Fibroblast of skin of right quadriceps (primary cell): Measurements from ENCODE around the gene MYO5A.
"Not testable (repeated sequence)": the region's sequence is repeated elsewhere in the genome, so short reads cannot be mapped to it uniquely, and the experiment has no call there.

Experiments
- DNase-seq: peaks from one replicate; pipeline ENCODE4 v3.0.0-alpha.2; 2013

Gene MYO5A

DNA sequence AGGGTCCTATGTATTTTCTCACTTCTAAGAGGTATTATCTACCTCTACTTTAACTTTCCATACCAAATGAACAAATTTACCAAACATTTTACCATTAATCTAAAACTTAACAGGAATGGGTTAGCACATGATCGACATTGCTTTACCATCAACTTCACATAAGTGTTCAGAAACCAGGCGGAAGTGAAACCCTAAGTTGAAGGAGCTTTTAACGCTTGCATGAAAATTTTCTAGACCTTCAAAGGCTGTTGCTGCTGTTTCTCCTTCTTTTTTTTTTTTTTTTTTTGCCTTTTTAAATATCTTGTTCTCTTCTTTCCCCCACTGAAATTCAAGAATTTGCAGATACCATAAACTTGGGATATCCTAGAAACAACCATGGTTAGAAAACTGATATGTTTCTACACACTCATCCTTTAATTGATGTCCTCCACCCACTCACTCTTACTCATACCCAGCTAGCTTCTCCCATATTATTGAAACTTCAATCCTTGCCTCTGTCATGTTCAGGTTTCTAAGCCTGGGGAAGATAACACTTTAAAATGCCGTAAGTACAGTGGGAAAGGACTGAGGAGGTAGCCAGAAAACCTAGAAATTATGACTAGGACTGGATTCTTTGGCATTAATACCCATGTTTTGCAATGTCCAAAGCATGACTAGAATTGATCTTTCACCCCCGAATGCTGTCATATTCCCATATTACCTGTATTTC is 24.7 kb downstream of the MYO5A start:
- DNase-seq: peak; percentile 64

DNA sequence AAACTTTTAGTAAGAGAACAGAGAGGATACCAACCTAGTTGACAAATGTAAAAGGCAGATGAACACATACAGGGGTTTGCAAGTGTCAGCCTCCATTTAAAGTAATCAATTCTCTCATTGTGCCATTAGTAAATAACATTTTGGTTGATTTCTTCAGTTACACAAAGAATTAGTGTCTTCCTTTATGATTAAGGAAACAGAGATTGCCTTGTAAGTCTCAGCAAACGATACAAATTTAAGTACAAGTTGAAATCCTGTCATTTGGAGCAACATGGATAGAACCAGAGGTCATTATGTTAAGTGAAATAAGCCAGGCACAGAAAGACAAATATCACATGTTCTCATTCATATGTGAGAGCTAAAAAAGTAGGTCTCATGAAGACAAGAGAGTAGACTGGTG is 26.1 kb downstream of the MYO5A start:
- no peak for DNase-seq

DNA sequence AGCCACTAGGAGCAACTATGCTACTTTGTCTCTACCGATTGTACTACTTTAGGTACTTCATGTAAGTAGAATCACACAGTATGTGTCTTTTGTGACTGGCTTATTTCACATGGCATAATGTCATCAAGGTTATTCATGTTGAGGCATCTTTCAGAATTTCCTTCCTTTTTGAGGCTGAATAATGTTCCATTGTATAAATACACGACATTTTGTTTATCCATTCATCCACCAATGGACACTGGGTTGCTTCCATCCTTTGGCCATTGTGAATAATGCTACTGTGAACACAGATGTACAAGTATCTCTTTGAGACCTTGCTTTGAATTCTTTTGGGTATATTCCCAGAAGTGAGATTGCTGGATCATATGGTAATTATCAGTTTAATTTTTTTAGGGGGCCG is 29.2 kb downstream of the MYO5A start:
- DNase-seq: no peak

DNA sequence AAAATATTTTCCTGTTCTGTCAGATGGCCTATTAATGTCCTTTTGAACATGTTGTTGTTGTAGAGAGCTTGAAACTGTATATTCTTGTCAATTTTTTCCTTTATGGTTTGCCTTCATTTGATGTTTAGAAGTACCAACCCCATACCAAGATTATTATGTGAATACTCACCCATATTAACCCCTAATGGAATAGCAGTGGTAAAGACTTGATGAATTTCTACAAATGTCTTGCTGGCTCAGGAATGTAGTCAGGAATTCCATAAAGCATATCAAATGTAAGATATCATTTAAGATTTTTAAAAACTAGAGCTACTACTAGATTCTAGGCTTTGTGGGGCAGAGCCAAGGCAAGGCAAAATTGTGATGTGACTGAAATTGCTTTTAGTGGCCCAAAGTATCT is 30.0 kb downstream of the MYO5A start:
- peak; percentile 35 for DNase-seq

DNA sequence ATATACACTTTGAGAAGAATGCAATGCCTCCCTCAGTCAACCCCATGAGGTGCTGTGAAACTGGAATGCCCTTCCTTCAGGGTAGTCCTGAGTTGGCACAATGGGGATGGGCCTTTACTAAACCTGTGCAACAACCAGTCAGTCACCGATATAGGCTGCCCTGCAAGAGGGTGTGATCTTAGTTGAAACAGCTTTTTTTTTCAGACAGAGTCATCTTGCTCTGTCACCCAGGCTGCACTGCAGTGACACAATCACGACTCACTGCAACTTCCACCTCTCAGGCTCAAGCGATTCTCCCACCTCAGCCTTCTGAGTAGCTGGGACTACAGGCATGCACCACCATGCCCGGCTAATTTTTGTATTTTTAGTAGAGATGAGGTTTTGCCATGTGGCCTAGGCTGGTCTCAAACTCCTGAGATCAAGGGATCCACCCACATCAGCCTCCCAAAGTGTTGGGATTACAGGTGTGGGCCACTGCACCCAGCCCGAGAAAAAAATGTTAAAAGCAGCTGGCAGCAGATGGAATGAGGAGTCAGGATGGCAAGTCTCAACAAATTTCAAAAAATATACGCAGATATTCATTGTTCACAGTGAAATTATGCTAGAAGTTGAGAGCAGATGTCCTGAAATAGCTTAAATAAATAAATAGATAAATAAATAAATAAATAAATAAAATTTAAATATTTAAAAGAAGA is 31.8 kb downstream of the MYO5A start:
- peak; percentile 72 for DNase-seq

DNA sequence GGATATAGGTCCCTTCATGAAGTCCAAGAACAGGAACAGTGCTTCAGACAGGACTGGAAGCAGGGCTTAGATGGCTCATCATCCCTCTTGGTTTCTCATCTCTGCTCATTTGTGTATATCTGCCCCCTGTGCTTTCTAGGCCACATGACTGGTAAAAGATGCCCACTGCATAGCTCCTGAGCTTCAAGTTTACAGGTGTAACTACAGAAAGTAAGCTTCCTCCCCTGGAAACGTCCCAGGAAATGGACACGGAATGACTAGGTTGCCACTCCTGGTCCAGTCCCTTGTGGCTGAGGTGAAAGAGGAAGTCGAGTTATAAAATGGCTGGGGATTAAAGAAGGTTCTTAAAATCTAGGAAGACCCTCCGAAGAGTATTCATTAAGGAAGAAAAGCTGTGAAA is 32.5 kb downstream of the MYO5A start:
- no peak for DNase-seq

DNA sequence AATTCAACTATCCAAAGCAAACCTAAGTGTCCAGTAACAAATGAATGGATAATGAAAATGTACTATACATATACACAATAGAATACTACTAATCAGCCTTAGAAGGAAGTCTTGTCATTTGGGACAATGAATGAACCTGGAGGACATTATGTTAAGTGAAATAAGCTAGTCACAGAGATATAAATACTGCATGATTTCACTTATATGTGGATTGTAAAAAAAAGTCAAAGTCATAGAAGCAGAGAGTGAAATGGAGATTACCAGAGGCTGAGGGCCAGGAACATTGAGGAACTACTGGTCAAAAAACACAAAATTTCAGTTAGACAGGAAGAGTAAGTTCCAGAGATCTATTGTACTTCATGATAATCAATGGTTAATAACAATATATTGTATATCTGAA is 33.6 kb downstream of the MYO5A start:
- DNase-seq: no peak

DNA sequence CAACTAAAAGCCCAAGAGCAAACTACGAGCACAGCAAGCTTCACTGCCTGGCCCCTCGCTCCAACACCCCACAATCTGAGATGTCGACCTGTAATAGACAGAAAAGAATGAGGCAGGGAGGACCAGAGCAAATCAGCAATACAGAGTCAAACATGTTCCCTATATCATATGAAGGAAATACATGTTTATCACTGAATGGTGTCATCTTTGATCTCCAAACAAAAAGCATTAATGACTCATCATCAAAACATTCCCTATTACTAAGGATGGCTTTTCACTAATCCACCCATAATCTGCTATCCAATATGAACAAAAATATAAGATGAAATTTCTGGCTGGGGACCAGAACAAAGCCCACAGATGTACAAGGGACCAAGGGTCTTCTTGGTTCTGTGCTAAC is 34.7 kb downstream of the MYO5A start:
- peak; percentile 27 for DNase-seq

DNA sequence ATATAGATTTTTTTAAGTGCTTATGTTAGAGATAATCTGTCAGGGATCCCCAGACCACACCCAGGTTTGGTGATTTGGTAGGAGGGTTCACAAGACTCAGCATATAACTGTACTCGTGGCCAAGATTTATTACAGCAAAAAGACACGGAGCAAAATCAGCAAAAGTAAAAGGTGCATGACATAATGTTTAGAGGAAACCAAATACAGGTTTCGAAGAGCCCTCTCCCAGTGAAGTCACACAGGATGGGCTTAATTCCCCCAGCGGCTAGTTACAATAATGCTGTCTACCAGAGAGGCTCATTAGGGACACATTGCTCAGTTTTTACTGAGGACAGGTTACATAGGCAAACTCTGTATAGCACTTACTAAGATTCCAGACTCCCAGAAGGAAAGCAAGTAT is 36.5 kb downstream of the MYO5A start:
- no peak for DNase-seq

DNA sequence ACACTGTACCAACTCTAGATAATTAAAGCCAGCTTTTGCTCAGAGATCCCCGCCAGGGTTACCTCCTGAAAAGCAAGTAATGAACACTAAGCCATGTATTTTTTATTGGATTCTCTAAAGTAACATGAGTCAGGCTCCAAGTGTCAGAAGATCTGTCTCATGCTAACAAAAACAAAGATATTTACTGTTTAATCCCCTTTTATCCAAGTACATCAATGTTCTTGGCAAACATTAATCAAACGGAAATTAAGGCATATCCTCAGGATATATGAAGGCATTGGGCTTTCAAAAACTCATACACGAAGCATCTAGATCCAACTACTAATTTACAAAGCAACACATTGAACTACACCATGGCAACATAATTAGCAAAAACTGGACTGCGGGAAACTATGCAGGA is 37.2 kb downstream of the MYO5A start:
- peak; percentile 27 for DNase-seq

DNA sequence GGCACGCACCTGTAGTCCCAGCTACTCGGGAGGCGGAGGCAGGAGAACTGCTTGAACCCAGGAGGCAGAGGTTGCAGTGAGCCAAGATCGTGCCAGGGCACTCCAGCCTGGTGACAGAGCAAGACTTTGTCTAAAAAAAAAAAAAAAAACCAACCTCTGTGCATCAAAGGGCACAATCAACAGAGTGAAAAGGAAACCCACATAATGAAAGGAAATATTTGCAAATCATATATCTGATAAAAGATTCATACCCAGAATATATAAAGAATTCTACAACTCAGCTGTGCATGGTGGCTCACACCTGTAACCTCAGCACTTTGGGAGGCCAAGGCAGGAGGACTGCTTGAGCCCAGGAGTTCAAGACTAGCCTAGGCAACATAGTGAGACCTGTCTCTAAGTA is 39.2 kb downstream of the MYO5A start:
- not testable (repeated sequence) for DNase-seq

DNA sequence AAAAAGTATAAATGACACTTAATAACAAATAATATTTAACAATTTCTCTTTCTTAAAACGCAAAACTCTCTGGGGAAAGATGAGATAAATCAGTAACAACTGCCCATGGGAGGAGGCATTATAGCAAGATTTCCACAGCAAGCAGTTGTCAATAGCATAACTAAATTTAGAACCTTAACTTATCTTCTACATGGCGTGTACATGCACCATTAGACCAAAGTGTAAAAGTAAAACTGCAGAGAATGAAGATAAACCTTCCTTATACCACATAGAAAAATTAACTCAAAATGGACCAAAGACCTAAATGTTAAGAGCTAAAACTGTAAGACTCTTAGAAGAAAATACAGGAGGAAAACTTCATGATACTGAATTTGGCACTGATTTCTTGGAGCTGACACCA is 39.9 kb downstream of the MYO5A start:
- no peak for DNase-seq

DNA sequence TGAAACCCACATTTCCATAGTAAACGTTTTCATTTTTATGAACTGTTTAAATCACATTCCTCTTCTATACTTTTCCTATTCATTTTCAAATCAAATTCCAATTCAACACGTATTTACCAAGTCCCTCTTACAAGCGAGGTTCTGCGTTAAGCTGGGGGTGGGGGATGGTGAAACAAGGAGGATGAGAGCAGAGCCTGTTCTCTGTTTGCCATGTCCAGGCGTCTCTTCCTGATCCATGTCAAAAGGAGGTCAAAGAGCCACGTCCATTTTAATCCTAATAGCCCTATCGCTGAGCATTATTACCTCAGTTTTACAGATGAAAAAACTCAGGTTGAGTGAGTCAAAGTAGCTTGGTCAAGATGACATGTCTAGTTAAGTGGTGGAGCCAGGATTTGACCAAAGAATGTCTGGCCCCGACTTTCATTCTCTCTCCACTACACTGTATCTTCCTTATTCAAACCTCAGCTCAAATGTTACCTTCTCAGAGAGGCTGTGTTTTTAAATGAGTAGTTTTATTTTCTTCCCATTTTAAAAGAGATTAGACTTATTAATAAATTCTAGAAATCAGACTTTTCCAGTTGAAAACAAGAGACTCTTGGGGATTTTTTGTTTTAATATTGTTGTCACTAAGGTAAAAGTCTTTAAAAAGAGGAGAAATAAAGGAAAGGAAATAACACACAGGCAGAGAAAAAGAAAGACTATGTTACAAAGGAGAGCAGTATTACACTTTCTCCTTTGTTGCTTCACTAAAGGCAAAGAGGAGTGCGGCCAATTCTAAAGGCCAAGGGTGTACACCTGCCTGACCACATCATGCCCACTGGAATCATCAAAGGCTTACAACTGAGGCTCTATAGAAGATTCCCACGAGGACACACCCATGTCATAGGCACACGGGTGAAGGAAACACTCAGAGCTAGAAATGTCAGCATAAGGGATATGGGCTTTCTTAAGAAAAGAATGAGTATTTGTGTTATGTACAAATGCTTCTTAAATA is 42.4 kb downstream of the MYO5A start:
- no peak for DNase-seq

DNA sequence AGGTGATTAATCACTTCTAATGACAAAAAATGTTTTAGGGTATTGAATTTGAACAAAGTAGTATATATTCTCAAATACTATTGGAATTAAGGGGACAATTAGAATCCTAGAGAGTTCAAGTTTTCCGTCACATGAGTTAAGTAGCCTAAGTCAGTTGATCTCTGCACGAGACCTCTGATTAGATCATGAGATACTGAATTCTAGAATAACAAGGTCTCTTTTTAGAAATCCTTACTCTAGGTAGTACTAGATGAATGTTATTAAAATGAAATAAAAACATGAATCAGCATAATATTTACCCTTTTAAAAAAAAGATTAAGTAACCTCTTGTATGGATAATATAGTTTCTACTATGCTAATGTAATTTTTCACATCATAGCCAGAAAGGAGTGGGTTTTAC is 43.4 kb downstream of the MYO5A start:
- DNase-seq: no peak

DNA sequence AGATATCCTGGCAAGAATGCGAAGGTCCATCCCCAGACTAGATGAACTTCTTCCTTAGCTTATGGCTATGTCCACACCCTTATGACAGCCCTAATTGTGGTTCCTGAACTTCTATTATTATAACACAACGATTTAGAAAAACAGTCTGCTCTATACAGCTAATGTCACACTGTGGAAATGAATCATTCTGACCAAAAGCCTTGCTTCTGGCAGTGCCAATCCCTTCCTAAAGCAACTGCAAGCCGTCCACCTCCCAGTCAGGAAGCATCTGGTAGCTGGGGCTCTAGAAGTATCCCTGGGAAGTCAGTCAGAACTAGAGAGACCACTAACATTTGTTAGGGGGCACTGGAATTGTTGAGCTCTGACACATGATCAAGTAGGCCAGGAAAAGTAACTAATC is 45.0 kb downstream of the MYO5A start:
- peak; percentile 50 for DNase-seq

DNA sequence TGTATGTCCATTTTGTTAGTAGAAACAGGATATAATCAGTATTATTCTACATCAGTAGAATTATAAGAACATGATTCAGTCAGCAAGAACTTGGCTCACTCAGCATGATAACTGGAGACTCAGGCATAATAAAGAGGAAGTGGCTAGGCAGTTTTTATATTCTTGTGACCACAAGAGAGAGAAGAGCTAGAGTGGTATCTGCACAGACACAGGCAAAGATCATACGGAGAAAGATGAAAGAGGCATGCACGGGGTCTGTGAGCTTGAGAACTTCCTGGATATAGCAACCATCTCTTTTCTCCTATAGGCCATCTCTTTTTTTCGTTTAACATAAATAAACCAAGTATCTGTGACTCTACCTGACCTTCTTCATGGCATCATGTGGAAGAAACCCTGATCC is 46.8 kb downstream of the MYO5A start:
- DNase-seq: peak; percentile 89

DNA sequence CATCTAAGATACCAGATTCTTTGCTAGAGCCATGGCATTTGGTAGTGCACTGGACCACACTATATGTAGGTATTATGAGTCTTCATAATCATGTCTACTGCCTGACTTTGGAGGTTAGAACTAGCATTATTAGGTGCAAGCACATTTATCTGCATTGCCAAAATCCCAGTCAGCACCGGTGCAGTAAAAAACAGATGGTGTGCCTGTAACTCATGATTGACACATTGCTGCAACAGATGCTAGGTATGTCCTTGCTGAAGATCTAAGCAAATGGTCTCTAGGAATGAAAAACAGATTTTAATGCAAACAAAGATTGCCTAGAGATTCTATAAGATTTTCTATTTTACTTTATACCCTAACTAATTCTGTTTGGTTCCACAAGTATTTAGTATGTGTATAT is 47.7 kb downstream of the MYO5A start:
- DNase-seq: no peak

DNA sequence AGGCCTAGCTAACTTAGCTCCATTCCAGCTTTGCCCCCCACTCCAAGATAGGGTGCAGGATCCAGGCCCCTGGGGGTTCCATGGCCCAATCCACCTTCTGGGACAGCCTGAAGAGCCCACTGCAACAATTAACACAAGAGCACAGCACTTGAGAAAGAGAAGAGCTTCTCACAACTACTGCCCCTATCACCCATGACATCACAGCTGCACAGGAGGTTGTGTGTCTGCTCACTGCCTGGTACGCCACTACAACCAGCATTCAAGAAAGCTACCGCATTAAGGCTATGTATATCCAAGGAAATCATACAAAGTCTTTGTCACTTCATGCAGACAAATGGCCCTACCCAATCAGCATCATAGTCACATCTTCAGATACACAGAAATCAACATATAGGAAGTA is 62.0 kb downstream of the MYO5A start:
- no peak for DNase-seq

DNA sequence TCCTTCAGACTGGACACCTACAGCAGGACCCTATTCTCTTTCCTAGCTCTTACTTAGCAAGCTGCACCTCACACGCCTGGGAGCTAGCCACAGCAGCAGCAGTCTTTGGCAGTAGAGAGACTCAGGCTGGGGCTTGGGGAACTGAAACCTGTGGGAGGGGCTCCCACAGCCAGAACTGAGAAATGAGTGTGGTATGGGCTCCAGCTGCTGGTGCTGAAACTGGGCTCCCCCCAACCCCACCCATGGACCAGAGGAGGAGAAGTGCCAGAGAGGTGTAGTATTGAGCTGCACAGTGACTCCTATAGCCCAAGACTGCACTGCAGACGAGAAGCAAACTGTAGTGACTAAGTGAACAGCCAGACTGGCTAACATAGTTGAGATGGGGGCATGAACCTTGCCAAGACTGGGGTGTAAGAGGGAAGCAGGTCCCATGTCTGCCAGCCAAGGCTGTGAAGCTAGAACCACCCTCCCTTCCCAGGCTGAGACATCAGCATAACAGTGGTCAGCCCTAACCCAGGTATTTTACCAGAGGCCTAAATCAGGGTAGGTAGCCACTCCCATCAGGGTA is 62.5 kb downstream of the MYO5A start:
- DNase-seq: no peak

DNA sequence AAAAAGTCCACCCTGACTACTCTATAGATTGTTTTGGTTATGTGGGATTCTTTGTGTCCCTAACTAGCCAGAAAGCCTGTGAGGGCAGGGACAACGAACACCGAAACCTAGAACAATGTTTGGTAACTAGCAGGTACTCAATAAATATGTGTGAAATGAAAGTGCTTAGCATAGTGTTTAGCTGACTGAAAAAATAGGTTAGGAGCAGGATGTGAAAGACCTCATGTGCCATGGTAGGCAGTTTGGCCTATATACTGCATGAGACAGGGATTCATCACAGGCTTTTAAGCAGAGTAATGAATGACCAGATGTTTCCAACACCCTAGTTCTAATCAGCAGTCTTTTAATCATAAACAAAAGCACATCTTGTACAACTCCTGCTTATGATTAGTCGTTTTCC is 64.2 kb downstream of the MYO5A start:
- no peak for DNase-seq

DNA sequence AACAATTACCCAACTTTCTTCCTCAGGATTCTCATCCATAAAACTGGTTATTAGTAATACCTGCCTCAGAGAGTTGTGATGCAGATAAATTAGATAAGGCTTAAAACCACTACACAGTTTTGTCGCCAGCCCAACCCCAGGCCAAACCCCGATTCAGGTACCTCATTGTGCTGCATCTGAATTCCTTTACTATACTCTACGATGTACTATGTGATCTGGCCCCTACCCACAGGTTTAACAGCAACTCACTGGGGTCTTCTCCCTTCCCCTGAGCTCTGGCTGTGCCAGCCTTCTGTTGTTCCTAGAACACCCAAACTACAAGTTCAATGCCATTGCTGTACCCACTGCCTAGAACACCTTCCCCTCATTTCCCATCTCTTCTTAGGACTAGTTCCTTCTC is 64.6 kb downstream of the MYO5A start:
- no peak for DNase-seq

DNA sequence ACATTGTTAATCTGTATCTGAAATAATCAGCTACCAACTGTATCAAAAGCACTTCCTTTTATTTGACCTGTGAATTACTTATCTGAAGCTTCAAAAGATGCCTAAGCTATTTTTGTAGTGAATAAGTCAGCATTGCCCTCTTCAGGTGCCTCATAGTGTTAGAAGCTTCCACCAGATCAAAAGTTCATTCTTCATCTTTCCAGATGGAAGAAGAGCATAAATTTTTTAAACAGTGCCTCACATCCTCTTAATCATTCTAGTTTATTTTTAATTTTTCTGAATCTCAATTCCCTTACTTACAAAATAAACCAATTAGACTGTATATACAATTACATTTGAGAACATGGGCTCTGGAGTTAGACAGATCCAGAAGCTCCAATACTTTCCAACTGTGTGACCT is 65.0 kb downstream of the MYO5A start:
- peak; percentile 20 for DNase-seq

DNA sequence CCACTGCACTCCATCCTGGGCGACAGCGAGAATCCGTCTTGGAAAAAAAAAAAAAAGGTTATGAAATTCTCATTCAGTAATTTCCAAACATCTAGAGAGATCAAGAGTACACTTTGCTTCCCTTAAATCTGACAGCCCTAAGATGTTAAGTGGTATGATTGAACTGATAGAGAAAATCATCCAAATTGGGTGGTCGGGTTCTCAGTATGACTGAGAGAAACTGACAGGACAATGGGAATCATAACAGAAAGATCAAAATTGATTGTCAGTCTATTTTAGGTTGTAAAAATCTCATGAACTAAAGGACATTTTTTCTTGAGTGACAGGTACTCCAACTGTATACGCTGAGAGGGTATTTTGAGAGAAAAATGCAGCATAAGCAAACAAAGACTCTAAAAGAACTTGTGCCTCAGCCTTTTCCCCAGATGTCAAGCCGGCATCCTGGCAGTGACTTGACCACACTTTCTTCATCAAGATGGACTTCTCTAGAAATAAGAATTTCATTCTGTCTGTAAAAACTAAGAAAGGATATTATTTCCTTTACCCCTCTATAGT is 65.8 kb downstream of the MYO5A start:
- DNase-seq: no peak
